Activated B cell treated with CpG ODN at 0.5 μM for 24 hours (primary cell): ENCODE results near the gene ALDH7A1. TPM values are rescaled to one million over a fixed set of nuclear protein-coding genes. Genes with fewer than 3 reads are reported as not detected.

Experiments
- ATAC-seq: fragments of 200-7000 bp; cut with Tn5 transposase; one replicate; pipeline ENCODE4 v1.10.0; 2021; ENCODE audit warnings: low read depth, mild to moderate bottlenecking, moderate library complexity
- CTCF ChIA-PET: fragments of 350-600 bp; sonication (Branson Sonifier 250); formaldehyde crosslinking; loops from one replicate; lab custom pipeline; 2021; ENCODE audit warnings: antibody characterized with exemption; lab: Charles Lee
- POLR2A ChIA-PET: fragments of 350-600 bp; sonication (Branson Sonifier 250); formaldehyde crosslinking; loops from one replicate; lab custom pipeline; 2021; ENCODE audit warnings: antibody characterized with exemption; lab: Charles Lee
- DNase-seq: peaks from one replicate; pipeline ENCODE4 v3.0.0; 2022
- H3K27ac Mint-ChIP-seq: one replicate; pipeline ENCODE4 v1.8.0; 2020; ENCODE audit warnings: mixed read lengths
- H3K27me3 Mint-ChIP-seq: one replicate; pipeline ENCODE4 v1.8.0; 2021; ENCODE audit warnings: mixed read lengths
- H3K36me3 Mint-ChIP-seq: one replicate; pipeline ENCODE4 v1.8.0; 2021; ENCODE audit warnings: low read depth, mixed read lengths
- H3K4me1 Mint-ChIP-seq: one replicate; pipeline ENCODE4 v1.8.0; 2021; ENCODE audit warnings: mixed read lengths
- H3K4me3 Mint-ChIP-seq: one replicate; pipeline ENCODE4 v1.8.0; 2020; ENCODE audit warnings: mild to moderate bottlenecking, mixed read lengths
- H3K9me3 Mint-ChIP-seq: one replicate; pipeline ENCODE4 v1.8.0; 2020; ENCODE audit warnings: mixed read lengths
- intact Hi-C: fragments of 100-400 bp; cut with micrococcal nuclease; formaldehyde crosslinking; loops from one replicate; pipeline ENCODE4 v1.15.1; 2024
- total RNA-seq: library from RNA; stranded (reverse); gene quantifications from 2 replicates; pipeline ENCODE4 v1.2.3, GENCODE V29; 2022
- TF ChIP-seq, protein P1 (sequence below): fragments of 200-600 bp; IDR thresholded peaks from one replicate; pipeline ENCODE4 v1.8.0; 2022; ENCODE audit warnings: antibody characterized with exemption, mild to moderate bottlenecking

ALDH7A1 gene
- total RNA-seq, 1 donor from 2014 or later = 0.95 TPM

- CTCF ChIA-PET = no interaction called here
Measured at GRCh38 chr5:126615286-126615685, 20.3 kb upstream of the ALDH7A1 start.

GRCh38 chr5:126613941-126614592, 19.0 kb upstream of the ALDH7A1 start:
- intact Hi-C loops = no loop called here
- no peak overlapping the region for H3K27ac Mint-ChIP-seq
- TF ChIP-seq, protein P1, sequence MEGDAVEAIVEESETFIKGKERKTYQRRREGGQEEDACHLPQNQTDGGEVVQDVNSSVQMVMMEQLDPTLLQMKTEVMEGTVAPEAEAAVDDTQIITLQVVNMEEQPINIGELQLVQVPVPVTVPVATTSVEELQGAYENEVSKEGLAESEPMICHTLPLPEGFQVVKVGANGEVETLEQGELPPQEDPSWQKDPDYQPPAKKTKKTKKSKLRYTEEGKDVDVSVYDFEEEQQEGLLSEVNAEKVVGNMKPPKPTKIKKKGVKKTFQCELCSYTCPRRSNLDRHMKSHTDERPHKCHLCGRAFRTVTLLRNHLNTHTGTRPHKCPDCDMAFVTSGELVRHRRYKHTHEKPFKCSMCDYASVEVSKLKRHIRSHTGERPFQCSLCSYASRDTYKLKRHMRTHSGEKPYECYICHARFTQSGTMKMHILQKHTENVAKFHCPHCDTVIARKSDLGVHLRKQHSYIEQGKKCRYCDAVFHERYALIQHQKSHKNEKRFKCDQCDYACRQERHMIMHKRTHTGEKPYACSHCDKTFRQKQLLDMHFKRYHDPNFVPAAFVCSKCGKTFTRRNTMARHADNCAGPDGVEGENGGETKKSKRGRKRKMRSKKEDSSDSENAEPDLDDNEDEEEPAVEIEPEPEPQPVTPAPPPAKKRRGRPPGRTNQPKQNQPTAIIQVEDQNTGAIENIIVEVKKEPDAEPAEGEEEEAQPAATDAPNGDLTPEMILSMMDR = no peak
- DNase-seq (no peak), ATAC-seq (no peak)
- peaks cover 71% of the 10 kb centered on the region for H3K36me3 Mint-ChIP-seq
- H3K9me3 Mint-ChIP-seq = no peaks in the 10 kb centered on the region
- ChIA-PET POLR2A (no interaction called here), CTCF (no interaction called here)
- H3K4me1 Mint-ChIP-seq = peaks cover 27% of the 10 kb centered on the region
- H3K27me3 Mint-ChIP-seq = no peaks in the 10 kb centered on the region
- no peak overlapping the region for H3K4me3 Mint-ChIP-seq

More at GRCh38 chr5:126615286-126615685, 20.3 kb upstream of the ALDH7A1 start:
- TF ChIP-seq, protein P1 = no peak
- H3K4me1 Mint-ChIP-seq = peaks cover 22% of the 10 kb centered on the region
- ATAC-seq (no peak), DNase-seq (no peak)
- intact Hi-C loops = no loop called here
- H3K27me3 Mint-ChIP-seq = no peaks in the 10 kb centered on the region
- H3K9me3 Mint-ChIP-seq = no peaks in the 10 kb centered on the region
- H3K36me3 Mint-ChIP-seq = peaks cover 74% of the 10 kb centered on the region
- H3K4me3 Mint-ChIP-seq = no peak overlapping the region
- POLR2A ChIA-PET = interaction anchor here (0.6 kb wide), 1 partner anchor 203 kb away, joined by 3 read pairs; no protein-coding TSS in a partner anchor
- H3K27ac Mint-ChIP-seq = no peak overlapping the region

DNA sequence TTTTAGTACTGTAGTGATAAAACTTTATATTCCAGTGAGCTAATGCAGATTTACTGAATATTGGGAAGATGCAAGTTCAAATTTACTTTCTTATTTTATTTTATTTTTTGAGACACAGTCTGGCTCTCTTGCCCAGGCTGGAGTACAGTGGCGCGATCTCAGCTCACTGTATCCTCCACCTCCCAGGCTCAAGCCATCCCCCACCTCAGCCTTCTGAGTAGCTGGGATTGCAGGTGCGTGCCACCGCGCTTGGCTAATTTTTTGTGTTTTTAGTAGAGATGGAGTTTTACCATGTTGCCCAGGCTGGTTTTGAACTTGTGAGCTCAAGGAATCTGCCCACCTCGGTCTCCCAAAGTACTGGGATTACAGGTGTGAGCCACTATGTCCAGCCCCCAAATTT, 15.6 kb upstream of the ALDH7A1 start:
- Mint-ChIP-seq H3K36me3 (peaks cover 78% of the 10 kb centered on the region), H3K27ac (no peak overlapping the region)

DNA sequence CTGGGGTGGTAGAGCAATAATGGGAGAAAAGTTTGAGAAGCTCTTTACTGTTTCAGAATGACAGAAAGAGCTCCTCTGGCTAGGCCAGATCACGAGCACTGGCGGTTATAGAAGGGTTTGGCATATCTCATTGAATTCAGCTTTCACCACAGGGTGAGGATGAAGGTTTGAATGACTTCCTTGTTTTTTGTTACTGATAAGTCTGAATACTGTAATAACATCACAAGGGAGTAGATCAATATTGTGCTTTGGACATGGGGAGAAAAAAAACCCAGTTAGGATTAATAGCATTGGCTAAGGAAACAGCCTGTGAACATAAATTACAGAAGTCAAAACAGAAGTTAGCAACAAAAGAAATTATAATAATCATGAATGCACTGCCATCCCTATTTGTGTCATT, 15.1 kb upstream of the ALDH7A1 start:
- H3K36me3 Mint-ChIP-seq = peaks cover 78% of the 10 kb centered on the region
- no peak overlapping the region for H3K27ac Mint-ChIP-seq
- ChIA-PET CTCF (no interaction called here), POLR2A (no interaction called here)
- H3K27me3 Mint-ChIP-seq = no peaks in the 10 kb centered on the region
- peaks cover 41% of the 10 kb centered on the region for H3K4me1 Mint-ChIP-seq
- no peaks in the 10 kb centered on the region for H3K9me3 Mint-ChIP-seq
- intact Hi-C loops = no loop called here
- no peak overlapping the region for H3K4me3 Mint-ChIP-seq
- TF ChIP-seq, protein P1 = no peak
- no peak for ATAC-seq
- DNase-seq = no peak

More for the DNA sequence above, 15.6 kb upstream of the ALDH7A1 start:
- TF ChIP-seq, protein P1 = no peak
- H3K4me1 Mint-ChIP-seq = peaks cover 40% of the 10 kb centered on the region
- H3K9me3 Mint-ChIP-seq = no peaks in the 10 kb centered on the region
- CTCF ChIA-PET = no interaction called here
- H3K4me3 Mint-ChIP-seq = no peak overlapping the region
- DNase-seq (no peak), ATAC-seq (no peak)
- POLR2A ChIA-PET = no interaction called here
- no peaks in the 10 kb centered on the region for H3K27me3 Mint-ChIP-seq
- intact Hi-C loops = no loop called here

- H3K4me1 Mint-ChIP-seq = peaks cover 49% of the 10 kb centered on the region
- DNase-seq = no peak
- H3K27me3 Mint-ChIP-seq = no peaks in the 10 kb centered on the region
- ChIA-PET CTCF (no interaction called here), POLR2A (no interaction called here)
- no peak for ATAC-seq
- H3K27ac Mint-ChIP-seq = no peak overlapping the region
- intact Hi-C loops = no loop called here
- peaks cover 60% of the 10 kb centered on the region for H3K36me3 Mint-ChIP-seq
- no peaks in the 10 kb centered on the region for H3K9me3 Mint-ChIP-seq
- TF ChIP-seq, protein P1 = no peak
- H3K4me3 Mint-ChIP-seq = no peak overlapping the region
Measured at GRCh38 chr5:126605525-126605924, 10.5 kb upstream of the ALDH7A1 start.
